ENCODE data around the gene STYXL1. TPM values are rescaled to one million over a fixed set of nuclear protein-coding genes. Genes with fewer than 3 reads are reported as not detected.

The STYXL1 gene
- total RNA-seq, 2 donors from 2014 or later: 69.8 to 72.0 TPM

DNA sequence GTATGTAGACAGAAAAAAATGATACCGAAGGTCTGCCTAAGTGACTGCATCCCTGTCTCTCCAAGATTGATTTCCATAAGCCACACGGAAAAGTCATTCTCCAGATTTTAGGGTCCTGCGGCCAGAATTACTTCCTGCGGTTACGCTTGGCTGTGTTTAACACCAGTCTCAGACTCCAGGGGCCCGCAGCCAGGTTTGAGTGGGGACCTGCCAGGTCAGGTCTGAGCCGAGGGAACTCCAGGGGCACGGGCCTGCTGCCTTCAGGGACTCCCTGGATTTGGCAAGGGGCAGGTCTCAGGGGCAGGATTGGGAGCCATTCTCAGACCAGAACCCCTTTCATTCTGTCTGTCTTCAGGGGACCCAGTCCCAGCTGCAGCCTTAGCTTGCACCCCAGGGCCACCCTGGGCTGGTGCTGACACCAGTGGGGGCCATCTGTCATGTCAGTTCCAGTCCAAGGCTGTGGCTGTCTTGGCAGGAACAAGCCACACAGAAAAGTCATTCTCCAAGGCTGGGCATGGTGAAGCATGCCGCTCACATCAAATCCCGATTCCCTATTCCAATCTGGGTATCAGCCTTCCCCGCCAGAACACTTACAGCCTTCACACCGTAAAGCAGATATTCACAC is 92.4 kb downstream of the STYXL1 start:
- Histone ChIP-seq H3K27me3 (ENCODE audit: control insufficient read depth, insufficient read depth, low read length, poor library complexity, severe bottlenecking) (no peaks in the 10 kb centered on the region), H3K4me3 (ENCODE audit: low read length) (no peak overlapping the region), H3K4me1 (ENCODE audit: control insufficient read depth, insufficient read depth, low read length) (no peaks in the 10 kb centered on the region), H3K9me3 (ENCODE audit: control insufficient read depth, low read length) (no peaks in the 10 kb centered on the region), H3K27ac (ENCODE audit: low read depth, low read length) (no peak overlapping the region), H3K36me3 (ENCODE audit: control insufficient read depth, insufficient read depth, low read length) (peaks cover 53% of the 10 kb centered on the region), H3K9ac (ENCODE audit: extremely low read depth, low read length, poor library complexity, severe bottlenecking) (no peak overlapping the region)
- Mint-ChIP-seq H3K4me3 (no peak overlapping the region), H3K9me3 (peaks cover 13% of the 10 kb centered on the region), H3K4me1 (peaks cover 12% of the 10 kb centered on the region), H3K27ac (no peak overlapping the region), H3K27me3 (ENCODE audit: insufficient read depth) (no peaks in the 10 kb centered on the region), H3K36me3 (ENCODE audit: low read depth) (peaks cover 53% of the 10 kb centered on the region)
- 87 to 95% methylated on average over 10 to 12 of the region's 12 CpGs for WGBS, 2 experiments (ENCODE audit: insufficient coverage in 1 of 2, insufficient read length in 1 of 2)
- TF ChIP-seq, protein P1, sequence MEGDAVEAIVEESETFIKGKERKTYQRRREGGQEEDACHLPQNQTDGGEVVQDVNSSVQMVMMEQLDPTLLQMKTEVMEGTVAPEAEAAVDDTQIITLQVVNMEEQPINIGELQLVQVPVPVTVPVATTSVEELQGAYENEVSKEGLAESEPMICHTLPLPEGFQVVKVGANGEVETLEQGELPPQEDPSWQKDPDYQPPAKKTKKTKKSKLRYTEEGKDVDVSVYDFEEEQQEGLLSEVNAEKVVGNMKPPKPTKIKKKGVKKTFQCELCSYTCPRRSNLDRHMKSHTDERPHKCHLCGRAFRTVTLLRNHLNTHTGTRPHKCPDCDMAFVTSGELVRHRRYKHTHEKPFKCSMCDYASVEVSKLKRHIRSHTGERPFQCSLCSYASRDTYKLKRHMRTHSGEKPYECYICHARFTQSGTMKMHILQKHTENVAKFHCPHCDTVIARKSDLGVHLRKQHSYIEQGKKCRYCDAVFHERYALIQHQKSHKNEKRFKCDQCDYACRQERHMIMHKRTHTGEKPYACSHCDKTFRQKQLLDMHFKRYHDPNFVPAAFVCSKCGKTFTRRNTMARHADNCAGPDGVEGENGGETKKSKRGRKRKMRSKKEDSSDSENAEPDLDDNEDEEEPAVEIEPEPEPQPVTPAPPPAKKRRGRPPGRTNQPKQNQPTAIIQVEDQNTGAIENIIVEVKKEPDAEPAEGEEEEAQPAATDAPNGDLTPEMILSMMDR (conservative IDR thresholded peaks at IDR 0.05): no peak
- DNase-seq: no peak

GRCh38 chr7:75953931-75954330 is 93.9 kb downstream of the STYXL1 start:
- Histone ChIP-seq H3K27me3 (ENCODE audit: control insufficient read depth, insufficient read depth, low read length, poor library complexity, severe bottlenecking) (no peaks in the 10 kb centered on the region), H3K9ac (ENCODE audit: extremely low read depth, low read length, poor library complexity, severe bottlenecking) (no peak overlapping the region), H3K27ac (ENCODE audit: low read depth, low read length) (no peak overlapping the region), H3K36me3 (ENCODE audit: control insufficient read depth, insufficient read depth, low read length) (peaks cover 43% of the 10 kb centered on the region), H3K9me3 (ENCODE audit: control insufficient read depth, low read length) (no peaks in the 10 kb centered on the region), H3K4me1 (ENCODE audit: control insufficient read depth, insufficient read depth, low read length) (no peaks in the 10 kb centered on the region), H3K4me3 (ENCODE audit: low read length) (no peak overlapping the region)
- WGBS, 2 experiments (ENCODE audit: insufficient coverage in 1 of 2, insufficient read length in 1 of 2): 95 to 96% methylated on average over 10 to 11 of the region's 11 CpGs
- peaks cover 13% of the 10 kb centered on the region for H3K9me3 Mint-ChIP-seq
- DNase-seq: no peak
- no peaks in the 10 kb centered on the region for H3K27me3 Mint-ChIP-seq (ENCODE audit: insufficient read depth)
- TF ChIP-seq, protein P1 (conservative IDR thresholded peaks at IDR 0.05): no peak
- no peak overlapping the region for H3K4me3 Mint-ChIP-seq
- peaks cover 12% of the 10 kb centered on the region for H3K4me1 Mint-ChIP-seq
- peaks cover 51% of the 10 kb centered on the region for H3K36me3 Mint-ChIP-seq (ENCODE audit: low read depth)
- H3K27ac Mint-ChIP-seq: no peak overlapping the region

GRCh38 chr7:75953431-75953830 is 94.4 kb downstream of the STYXL1 start:
- no peak for DNase-seq
- whole genome bisulfite sequencing, 2 experiments (ENCODE audit: insufficient coverage in 1 of 2, insufficient read length in 1 of 2): 94 to 100% methylated on average over 5 to 7 of the region's 7 CpGs
- Mint-ChIP-seq H3K27me3 (ENCODE audit: insufficient read depth) (no peaks in the 10 kb centered on the region), H3K4me3 (no peak overlapping the region), H3K4me1 (peaks cover 12% of the 10 kb centered on the region), H3K27ac (no peak overlapping the region), H3K9me3 (peaks cover 13% of the 10 kb centered on the region), H3K36me3 (ENCODE audit: low read depth) (peaks cover 47% of the 10 kb centered on the region)
- no peaks in the 10 kb centered on the region for H3K4me1 ChIP-seq (ENCODE audit: control insufficient read depth, insufficient read depth, low read length)
- H3K36me3 ChIP-seq (ENCODE audit: control insufficient read depth, insufficient read depth, low read length): peaks cover 38% of the 10 kb centered on the region
- H3K9ac ChIP-seq (ENCODE audit: extremely low read depth, low read length, poor library complexity, severe bottlenecking): no peak overlapping the region
- H3K27me3 ChIP-seq (ENCODE audit: control insufficient read depth, insufficient read depth, low read length, poor library complexity, severe bottlenecking): no peaks in the 10 kb centered on the region
- no peaks in the 10 kb centered on the region for H3K9me3 ChIP-seq (ENCODE audit: control insufficient read depth, low read length)
- TF ChIP-seq, protein P1 (conservative IDR thresholded peaks at IDR 0.05): no peak
- H3K27ac ChIP-seq (ENCODE audit: low read depth, low read length): peak overlapping the region; percentile 18
- H3K4me3 ChIP-seq (ENCODE audit: low read length): no peak overlapping the region
